NCI-H1105 treated with DMSO at 0.1 percent for 48 hours (cell line): Measurements from ENCODE around the gene ELFN2.

Experiments
- DNase-seq: peaks from one replicate; lab custom pipeline; 2025; lab: John Stamatoyannopoulos, UW

Gene ELFN2

DNA sequence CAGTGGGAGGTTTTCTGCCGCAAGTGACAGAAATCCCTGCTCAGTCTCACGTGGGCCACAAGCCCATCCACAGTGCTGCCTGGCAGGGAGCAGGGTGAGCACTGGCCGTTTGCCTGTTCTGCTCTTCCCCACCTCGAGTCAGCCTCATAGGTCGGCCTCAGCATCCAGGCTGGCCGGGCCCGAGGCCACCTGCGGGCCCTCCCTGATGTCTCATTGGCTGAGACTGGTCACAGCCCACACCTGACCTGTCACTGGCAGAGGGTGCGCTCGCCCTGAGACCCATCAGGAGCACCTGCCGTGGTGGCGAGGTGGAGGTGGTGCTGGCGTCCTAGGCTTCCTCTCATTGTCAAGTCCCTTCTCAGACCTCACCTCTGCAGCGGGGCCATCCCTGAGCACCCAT lies 72.1 kb downstream of the ELFN2 start:
- no peak for DNase-seq

DNA sequence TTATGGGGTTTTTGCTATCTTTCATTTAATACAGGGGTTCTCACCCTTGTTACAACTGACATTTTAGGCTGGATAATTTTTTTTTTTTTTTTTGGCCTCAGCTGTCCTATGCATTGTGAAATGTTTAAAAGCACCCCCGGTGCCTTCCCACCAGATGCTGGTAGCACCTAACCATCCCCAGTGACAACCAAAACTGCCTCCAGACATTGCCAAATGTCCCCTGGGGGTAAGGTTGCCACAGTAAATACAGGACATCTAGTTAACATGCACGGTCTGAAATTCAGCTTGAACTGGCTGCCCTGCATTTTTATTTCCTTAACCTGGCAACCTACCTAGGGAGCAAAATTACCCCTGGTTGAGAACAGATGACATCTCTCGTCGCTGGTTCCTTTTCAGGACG lies 72.6 kb downstream of the ELFN2 start:
- DNase-seq = no peak

DNA sequence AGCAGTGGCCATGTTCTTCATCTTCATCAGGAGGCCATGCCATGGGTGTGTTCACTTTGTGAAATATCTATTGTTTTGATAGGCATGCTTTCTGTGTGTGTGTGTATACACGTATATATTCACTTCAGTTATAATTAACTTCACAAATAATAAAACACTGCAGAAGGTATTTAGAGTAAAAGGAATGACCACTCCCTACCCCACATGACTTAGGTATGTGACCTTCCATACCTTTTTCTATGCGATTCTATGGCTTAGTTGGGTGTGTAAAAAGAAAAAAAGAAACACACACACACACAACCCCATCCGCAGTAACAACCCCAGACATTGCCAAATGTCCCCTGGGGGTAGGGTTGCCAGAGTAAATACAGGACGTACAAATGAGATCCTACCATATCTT lies 73.0 kb downstream of the ELFN2 start:
- no peak for DNase-seq

DNA sequence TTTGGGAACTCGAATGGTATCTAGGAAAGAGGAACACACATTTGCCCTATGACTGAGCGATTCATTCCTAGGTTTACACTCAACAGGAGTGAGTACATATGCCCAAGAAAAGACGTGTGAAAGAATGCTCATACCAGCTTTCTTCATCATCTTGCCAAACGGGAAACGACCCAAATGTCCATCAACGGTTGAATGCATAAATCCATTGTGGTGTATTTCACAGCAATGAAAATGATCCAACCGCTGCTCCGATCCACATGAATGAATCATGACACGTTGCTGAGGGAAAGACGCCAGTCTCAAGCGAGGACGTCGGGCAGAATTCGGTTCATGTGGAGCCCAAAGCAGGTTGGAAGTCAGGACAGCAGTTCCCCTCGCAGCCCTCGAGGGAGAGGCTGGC lies 73.4 kb downstream of the ELFN2 start:
- no peak for DNase-seq

DNA sequence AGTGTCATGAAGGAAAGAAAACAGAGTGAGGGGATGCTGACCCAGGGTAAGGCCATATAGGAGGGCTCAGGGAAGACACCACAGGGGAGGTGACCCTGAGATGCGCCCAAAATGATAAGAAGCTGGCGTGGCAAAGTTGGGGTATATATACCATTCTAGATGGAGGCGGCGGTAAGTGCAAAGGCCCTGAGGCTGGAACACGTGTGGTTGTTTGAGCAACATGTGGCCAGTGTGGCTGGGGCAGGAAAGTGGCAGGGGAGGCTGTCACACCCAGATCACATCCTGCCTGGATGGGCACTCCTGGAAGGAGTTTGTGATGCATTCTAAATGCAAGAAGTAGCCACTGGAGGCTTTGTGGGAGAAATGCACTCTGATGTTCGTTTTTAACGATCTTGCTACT lies 74.8 kb downstream of the ELFN2 start:
- no peak for DNase-seq

DNA sequence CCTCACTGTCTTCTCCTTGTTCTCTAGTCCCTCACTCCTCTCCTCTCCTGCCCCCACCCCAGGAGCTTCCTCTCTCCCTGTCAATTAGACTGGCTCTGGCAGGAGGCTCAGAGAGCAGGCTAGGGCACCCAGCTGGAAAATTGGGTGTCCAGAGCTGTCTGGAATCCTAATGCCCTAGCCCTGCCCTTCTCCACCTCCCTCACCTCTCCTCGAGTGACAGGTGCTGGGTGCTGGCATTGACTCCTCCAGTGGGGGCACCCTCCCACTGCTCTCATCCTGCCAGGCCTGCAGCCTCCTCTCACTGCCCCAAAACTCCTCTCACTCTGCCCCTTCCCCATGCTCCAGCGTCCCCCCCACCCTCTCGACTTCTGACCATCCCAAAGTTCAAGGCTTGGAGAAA lies 76.0 kb downstream of the ELFN2 start:
- no peak for DNase-seq

DNA sequence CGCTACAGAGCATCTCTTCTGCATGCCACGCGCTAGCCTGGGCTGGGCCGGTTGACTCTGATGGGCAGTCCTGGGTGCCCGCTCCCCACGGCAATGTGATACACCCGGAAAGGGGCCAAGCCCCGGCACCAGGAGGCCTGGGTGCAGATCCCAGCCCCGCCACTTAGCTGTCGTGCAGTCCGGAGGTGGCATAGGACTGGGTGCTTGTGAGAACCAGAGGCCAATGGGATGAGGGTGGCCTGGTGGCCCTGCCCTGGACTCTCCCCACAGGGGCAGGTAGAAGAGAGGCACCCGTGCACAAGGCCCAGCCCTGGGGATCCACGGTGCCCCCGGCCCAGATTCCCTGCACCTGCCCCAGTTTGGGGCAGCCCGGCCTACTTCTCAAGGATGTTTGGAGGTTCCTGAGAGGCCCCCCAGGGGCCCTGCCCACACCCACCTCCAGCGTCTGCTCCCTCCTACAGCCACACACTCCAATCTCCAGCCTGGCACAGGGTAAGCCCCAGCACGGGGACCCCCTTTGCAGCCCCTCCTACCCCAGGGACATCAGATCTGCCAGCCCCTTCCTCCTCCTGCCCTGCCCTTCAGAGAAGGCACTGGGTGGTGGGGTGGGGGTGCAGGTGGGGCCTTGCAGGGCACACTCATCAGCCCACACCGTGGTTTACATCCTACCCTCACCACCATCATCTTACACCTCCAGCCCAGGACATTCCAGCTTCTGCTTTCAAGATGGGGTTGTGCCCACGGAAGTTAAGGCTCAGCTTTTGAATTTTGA lies 78.0 kb downstream of the ELFN2 start:
- no peak for DNase-seq

DNA sequence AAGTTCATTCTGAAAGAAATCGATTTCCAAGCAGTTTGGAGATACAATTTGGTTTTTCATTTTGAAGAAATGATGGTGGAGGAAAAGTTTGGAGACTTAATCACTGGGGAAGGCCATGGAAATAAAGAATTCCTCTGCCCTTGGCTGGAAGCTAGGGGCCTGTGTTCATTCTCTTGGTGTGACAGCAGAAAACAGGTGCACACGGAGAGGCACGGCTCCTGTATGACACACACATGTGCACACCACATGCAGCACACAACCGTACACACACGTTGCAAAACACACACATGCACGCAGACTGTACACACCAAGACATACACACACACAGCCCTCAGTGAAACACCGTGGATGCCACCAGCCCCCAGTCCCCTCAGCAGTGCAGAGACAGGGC lies 80.8 kb downstream of the ELFN2 start:
- DNase-seq = no peak

DNA sequence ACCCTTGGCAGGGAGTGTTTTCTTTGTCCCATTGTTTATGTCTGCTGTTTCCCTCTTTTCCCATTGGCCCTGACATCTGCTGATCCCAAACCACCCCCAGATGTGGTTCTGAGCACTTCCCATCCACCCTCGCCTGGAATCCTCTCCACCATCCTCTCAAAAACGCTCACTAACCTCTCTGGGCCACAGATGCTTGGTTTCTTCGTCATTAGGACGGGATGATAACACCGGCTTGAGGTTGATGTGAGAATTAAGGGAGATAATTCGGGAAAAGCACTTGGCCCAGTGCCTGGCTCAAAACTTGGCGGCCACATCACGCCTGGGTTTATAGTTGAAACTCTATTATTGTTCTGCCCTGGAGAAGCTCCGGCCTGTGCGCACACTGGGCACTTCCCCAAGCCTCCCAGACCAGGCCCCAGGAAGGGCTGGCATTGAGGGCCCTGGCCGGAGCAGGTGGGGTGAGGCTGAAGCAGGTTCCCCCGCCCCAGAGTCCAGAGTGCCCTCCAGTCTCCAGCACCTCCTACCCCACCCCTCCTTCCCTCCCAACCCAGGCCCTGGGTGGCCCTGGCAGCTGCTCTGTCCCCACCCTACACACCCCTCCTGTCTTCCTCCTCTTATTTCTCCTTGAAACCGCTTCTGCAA lies 81.3 kb downstream of the ELFN2 start:
- peak; percentile 71 for DNase-seq

DNA sequence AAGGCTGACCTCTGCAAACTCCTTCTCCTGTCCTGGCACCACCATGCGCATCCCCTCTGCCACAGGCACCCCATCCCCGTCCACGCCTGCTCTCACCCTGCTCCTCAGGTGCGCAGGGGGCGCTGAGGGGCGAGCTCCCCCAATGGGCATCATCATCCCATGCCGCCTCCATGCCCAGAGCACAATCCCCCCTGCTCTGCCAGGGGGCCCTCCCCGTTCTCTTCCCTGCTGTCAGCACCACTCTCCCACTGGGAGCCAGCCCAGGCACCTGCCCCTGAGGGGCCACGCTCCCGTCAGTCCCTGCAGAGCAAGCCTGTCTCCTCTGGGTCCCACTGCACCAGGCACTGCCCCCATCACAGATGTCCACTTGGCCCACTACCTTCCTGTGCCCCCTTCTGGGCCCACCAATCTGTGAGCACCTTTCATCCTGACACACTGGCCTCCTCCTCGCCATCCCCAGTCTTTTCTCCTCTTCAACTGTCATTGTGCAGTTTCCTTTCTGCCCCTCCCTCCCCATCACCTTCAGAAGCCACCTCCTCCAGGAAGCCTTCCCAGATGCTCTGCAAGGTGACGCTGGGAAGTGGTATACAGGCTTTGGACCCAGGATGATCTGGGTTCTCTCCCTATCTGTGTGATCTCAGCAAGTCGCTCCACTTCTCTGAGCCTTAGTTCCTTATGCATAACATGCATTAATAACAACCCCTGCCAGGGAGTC lies 82.4 kb downstream of the ELFN2 start:
- DNase-seq = no peak

DNA sequence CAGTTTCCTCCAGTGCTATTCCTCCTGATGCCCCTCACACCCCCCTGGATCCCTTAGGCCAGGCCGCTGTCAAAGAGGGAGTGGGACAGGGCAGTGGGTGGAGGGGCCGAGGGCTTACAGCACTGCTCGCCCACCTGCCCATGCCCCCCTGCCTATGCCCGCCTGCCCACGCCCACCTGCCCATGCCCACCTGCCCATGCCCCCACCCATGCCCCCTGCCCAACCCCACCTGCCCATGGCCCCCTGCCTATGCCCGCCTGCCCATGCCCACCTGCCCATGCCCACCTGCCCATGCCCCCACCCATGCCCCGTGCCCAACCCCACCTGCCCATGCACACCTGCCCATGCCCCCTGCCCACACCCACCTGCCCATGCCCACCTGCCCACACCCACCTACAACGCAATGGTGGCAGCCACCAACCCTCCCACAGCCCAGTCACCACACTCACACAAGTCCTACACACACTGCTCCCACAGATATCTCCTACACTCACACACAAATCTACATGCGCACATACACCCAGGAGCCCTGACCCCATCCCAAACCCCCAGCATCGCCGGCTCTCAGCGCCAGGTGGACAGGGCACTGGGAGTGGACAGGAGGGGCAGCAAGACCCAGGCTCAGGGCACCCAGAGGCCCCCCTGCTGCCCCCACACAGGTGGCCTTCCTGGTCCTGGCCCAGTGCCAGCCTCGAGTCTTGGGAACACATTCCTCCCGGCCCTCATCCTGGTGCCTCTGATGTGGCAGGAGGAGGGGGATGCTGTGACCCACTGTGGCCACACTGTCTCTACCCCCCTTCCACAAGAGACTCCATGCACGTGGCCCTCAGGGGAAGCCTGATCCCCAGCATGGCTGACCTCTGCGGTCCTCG lies 83.2 kb downstream of the ELFN2 start:
- DNase-seq = no peak

DNA sequence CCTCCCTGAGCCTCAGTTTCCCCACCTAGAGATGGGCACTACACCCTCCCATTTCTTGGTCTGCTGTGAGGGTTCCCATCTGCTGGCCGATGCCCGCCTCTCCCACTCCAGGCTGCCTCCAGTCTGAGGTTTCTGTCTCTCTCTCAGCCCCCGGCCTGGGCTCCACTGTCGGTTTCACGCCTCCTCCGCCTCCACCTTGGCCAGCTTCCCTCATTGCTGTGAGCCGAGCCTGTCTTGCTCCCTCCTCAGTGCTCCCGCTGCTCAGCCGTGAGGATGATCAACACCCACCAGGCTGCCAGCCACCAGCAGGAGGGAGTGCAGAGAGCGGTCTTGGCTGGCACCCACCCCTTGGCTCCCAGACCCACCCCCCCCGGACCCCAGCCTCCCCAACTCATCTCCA lies 83.9 kb downstream of the ELFN2 start:
- DNase-seq = no peak

DNA sequence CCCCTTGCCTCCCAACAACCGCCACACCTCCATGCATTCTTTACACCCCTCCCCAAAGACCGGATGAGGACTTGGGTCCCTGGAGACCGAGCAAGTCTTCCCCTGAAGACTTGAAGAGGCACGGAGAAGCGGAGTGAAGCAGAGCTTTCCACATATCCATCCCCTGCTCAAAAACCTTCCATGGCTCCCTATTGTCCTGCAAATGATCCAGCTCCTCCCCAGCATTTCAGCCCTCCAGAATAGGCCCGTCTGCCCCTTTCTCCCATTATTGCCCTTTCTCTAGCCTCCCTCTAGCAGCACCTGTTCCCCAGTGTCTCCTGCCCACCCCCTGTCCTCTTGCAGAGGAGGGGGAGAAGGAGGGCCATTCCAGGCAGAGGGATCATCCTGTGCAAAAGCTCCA lies 85.2 kb downstream of the ELFN2 start:
- no peak for DNase-seq

DNA sequence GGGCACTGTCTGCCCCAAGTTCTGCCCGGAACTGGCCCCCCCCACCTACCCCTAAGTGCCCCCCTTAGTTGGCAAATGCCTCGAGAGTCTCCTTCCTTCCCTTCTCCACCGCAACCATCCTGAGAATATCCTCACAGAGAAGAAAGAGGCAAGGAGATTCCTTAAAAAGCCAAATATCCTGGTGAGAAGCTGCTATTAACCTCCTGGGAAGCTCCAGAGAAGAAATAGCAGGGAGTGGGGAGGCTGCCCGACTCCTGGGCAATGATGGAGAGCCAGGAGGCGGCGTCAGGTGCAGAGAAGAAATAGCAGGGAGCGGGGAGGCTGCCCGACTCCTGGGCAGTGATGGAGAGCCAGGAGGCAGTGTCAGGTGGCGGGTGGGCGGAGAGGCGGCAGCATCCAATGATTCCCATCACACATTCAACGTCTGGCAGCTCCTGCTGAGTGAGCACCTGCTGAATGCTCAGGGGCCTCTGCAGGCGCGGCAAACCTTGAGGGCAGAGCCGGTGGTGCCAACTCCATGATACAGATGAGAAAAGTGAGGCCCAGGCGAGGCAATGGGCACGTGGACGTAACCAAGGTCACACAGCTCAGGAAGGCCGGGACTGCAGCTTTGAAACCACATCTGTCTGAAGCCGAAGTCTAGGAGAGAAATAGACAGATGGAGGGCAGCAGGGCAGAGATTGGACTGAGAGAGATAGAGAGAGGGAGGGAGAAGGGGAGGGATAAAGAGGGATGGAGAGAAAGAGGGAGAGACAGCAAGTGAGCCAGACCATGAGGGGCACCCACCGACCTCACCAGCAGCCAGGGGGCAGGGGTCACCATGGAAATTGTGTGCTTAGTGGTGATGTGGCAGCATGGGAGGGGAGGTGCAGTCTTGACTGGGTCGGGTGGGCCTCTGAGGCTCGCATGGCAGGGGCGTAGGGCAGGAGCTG lies 86.7 kb downstream of the ELFN2 start:
- peak; percentile 71 for DNase-seq

DNA sequence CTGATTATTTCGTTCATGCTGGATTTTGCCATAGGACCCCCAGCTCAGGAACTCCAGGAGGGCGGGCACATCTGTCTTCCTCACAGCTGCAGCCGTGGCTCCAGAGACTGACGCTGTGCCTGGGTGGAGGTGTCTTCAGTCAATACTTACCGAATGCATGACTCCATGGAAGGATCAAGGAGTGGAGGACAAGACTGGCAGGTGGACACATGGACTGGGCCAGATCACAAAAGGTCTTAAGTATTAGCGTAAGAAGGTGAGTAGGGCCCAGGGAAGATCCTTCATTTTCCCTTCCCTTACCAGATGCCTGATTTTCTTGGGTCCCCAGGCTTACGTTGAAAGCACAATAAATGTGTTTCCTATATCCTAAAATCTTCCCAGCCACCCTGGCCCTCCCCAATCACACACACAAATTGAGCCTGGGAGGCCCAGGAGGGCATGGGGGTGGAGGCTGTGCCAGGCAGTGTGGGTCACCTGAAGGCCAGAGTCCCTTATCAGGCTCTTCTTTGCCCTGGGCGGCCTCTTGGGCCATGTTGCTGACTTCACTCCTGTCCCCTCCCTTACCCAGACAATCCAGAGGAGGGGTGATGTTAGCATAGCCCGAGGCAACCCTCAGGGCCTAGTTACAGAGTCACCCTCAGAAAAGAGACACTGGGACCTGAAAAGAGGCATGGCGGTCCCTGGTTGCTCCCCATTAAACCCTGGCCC lies 88.6 kb downstream of the ELFN2 start:
- DNase-seq = no peak

DNA sequence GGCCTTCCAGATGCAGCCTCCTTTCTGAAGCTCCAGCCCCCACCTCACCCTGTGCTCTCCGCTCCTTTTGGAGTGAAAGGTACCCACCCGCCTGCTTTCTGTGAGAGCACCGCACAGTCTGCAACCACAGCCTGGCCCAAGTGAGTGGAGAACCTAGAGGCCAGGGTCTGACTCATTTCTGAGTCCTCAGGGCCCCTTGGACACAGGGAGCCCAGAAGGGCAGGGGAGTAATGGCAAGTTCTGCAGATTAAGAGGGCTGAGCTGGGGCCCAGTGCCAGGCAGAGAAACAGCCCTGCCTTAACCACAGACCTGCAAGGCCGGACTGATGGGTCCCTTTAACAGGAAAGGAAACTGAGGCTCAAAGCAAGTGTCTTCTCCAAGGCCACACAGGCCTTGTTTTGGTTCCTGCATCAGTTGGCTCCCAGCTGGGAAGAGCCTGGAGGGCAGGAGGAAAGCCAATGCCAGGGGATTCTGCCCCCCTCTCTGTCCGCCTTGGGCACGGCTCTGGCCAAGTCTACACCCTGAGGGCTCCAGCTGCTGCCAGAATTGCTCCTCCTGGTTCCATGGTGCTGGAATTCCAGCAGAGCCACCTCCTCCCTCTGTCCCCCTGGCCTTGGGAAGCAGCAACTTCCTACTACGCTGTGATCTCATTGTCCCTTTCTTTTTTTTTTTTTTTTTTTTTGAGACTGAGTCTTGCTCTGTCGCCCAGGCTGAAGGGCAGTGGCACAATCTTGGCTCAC lies 89.9 kb downstream of the ELFN2 start:
- DNase-seq = no peak

DNA sequence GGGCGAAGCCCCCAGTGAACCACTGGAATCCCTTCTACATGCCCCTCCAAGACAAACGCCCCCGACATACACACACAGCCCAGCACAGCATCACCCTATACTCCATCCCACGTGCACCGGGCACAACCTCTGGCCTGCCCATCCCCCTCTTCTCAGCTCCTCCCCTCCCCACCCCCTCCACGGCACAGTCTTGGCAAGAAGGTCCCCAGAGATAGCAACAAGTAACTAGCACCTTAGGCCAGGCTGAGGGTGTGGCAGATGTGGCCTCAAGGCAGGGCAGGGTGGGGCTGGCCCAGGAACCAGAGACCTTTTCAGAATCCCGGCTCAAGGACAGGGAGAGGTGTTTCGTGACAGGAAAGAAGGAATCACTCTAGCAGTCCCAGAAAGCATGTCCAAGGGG lies 90.7 kb downstream of the ELFN2 start:
- DNase-seq = no peak

DNA sequence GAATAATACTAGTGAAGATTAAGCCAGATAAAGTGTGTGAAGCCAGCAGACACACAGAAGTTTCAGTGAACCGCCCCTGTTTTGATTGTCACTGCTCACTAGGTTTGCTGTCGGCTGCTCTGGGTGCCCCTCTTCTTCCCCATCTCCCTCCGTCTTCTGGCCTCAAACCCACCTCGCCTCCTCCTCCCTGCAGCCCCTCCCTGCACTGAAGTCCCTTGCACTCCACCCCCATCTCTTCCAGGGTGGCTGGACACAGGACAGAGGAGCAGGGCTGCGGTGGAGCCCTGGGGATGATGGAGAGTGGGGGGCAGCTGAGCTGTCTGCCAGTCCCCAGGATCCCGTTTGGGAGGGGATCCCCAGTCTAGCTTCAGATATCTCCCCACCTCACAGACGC lies 91.5 kb downstream of the ELFN2 start:
- no peak for DNase-seq

DNA sequence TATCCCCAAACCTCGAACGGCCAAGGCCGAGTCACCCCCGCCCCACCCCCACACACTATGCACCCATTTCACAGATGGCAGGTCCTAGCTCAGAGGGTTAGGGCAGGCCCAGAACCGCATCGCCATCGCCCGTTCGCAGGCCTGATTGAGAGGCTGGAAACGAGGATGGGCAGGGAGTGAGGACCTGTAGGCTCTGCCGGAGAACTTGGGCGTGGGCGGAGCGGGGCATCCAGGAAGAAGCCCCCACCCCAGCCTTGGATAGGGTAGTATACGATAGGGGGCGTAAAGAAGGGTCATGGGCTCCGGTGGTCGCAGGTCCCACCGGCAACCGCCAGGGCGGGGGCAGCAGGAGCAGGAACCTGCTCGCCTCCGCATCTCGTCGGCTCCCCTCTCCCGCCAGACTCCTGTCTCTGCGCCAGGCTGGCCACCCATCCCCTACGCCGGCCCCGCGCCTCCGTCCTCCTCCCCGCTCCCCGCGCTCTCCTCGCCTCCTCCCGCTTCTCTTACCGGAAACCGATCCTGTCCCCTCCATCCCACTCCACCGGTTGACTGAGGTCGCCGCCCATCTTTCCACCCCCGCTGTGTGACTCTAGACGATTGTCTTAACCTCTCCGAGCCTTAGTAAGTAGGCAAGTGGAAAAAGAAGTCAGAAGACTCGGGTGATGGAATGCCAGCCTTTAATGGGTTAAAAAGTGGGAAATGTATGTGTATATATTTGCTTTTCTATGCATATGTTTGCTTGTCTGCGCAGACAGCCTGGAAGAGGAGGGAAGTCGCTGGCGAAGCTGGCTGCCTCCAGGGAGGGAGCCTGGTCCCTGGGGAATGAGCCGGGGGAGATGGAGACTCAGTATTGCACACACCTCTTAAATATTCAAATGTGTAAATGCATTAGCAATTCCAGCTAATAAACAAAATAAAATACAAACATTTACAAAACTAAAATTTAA lies 92.1 kb downstream of the ELFN2 start:
- peak; percentile 22 for DNase-seq
